ENCODE data around the gene GCGR. TPM values are rescaled to one million over a fixed set of nuclear protein-coding genes. Genes with fewer than 3 reads are reported as not detected.

GCGR gene
- total RNA-seq, 4 donors from 2014 or later, result 0.14 to 0.64 TPM; not detected in 2

GRCh38 chr17:81805707-81806460 is 1.9 kb downstream of the GCGR start:
- Histone ChIP-seq H3K27ac (no peak overlapping the region), H3K36me3 (no peaks in the 10 kb centered on the region), H3K9me3 (no peaks in the 10 kb centered on the region), H3K27me3 (peaks cover 92% of the 10 kb centered on the region), H3K4me3 (no peak overlapping the region), H3K4me1 (peaks cover 0 to 14% (median 8%) of the 10 kb centered on the region in 4 donors)
- in situ Hi-C loops (cut with MboI; ENCODE audit: low pct_ligation_motif_present in 1 of 4, low pct_unique_long_range_greater_than_20kb in 1 of 4, low sequenced_read_pairs in 3 of 4), result no loop called here
- intact Hi-C loops (cut with DNase I; ENCODE audit: low total_unique reads), result no loop called here
- DNase-seq, result no peak
- no peak for TF ChIP-seq EP300 (IDR thresholded peaks at IDR 0.05; ENCODE audit: low read depth)
- no peak for TF ChIP-seq POLR2A (IDR thresholded peaks at IDR 0.05)
- no peak for TF ChIP-seq CTCF (IDR thresholded peaks at IDR 0.05)
- no peak for TF ChIP-seq POLR2AphosphoS5 (IDR thresholded peaks at IDR 0.05)
- 55% methylated on average over 11 of the region's 18 CpGs; no CpG with 5 or more reads in 1 of the 2 donors for WGBS, 2 donors (ENCODE audit: low coverage in 1 of 2)

- DNase-seq, result no peak
- no peaks in the 10 kb centered on the region for H3K36me3 ChIP-seq
- TF ChIP-seq POLR2A (IDR thresholded peaks at IDR 0.05) (no peak), POLR2AphosphoS5 (IDR thresholded peaks at IDR 0.05) (no peak), CTCF (IDR thresholded peaks at IDR 0.05) (no peak), EP300 (IDR thresholded peaks at IDR 0.05; ENCODE audit: low read depth) (no peak)
- H3K27me3 ChIP-seq, result peaks cover 92% of the 10 kb centered on the region
- in situ Hi-C loops (cut with MboI; ENCODE audit: low pct_ligation_motif_present in 1 of 4, low pct_unique_long_range_greater_than_20kb in 1 of 4, low sequenced_read_pairs in 3 of 4) (no loop called here), intact Hi-C loops (cut with DNase I; ENCODE audit: low total_unique reads) (no loop called here)
- WGBS, 2 donors (ENCODE audit: low coverage in 1 of 2), result 25% methylated on average over 20 of the region's 23 CpGs; no CpG with 5 or more reads in 1 of the 2 donors
- H3K4me1 ChIP-seq, result peaks cover 0 to 14% (median 8%) of the 10 kb centered on the region in 4 donors
- no peak overlapping the region for H3K27ac ChIP-seq
- no peak overlapping the region for H3K4me3 ChIP-seq
- no peaks in the 10 kb centered on the region for H3K9me3 ChIP-seq
Measured at GRCh38 chr17:81806461-81807209, 2.7 kb downstream of the GCGR start.

GRCh38 chr17:81807210-81807719 is 3.3 kb downstream of the GCGR start:
- no peak overlapping the region for H3K4me3 ChIP-seq
- no peak overlapping the region for H3K27ac ChIP-seq
- peaks cover 0 to 14% (median 8%) of the 10 kb centered on the region in 4 donors for H3K4me1 ChIP-seq
- WGBS, 2 donors (ENCODE audit: low coverage in 1 of 2), result 43% methylated on average over 15 of the region's 18 CpGs; no CpG with 5 or more reads in 1 of the 2 donors
- in situ Hi-C loops (cut with MboI; ENCODE audit: low pct_ligation_motif_present in 1 of 4, low pct_unique_long_range_greater_than_20kb in 1 of 4, low sequenced_read_pairs in 3 of 4), result no loop called here
- no peak for DNase-seq
- no peaks in the 10 kb centered on the region for H3K36me3 ChIP-seq
- H3K9me3 ChIP-seq, result no peaks in the 10 kb centered on the region
- TF ChIP-seq POLR2A (IDR thresholded peaks at IDR 0.05) (no peak), POLR2AphosphoS5 (IDR thresholded peaks at IDR 0.05) (no peak), EP300 (IDR thresholded peaks at IDR 0.05; ENCODE audit: low read depth) (no peak), CTCF (IDR thresholded peaks at IDR 0.05) (no peak)
- intact Hi-C loops (cut with DNase I; ENCODE audit: low total_unique reads), result no loop called here
- H3K27me3 ChIP-seq, result peaks cover 92% of the 10 kb centered on the region

DNA sequence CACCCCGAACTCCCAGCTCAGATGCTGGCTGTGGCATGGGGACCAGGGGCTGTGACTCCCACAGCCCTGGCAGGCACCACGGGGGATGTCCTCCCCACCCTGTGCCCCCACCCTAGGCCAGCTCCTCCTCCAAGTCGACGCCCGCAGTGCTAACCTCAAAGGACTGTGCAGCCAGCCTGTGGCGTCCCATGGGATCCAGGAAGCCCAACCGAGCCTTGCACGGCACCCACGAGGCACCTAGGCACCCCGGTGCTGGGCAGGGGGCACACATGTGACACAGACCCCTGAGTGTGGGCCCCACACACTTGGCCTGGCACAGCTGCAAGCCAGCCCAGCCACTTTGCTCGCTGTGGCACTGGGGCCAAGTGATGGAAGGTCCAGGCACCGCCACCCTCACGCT is 3.9 kb downstream of the GCGR start:
- Histone ChIP-seq H3K4me3 (no peak overlapping the region), H3K4me1 (peaks cover 0 to 14% (median 8%) of the 10 kb centered on the region in 4 donors), H3K9me3 (no peaks in the 10 kb centered on the region), H3K27ac (no peak overlapping the region), H3K36me3 (no peaks in the 10 kb centered on the region), H3K27me3 (peaks cover 87% of the 10 kb centered on the region)
- DNase-seq, result no peak
- TF ChIP-seq POLR2A (IDR thresholded peaks at IDR 0.05) (no peak), POLR2AphosphoS5 (IDR thresholded peaks at IDR 0.05) (no peak), CTCF (IDR thresholded peaks at IDR 0.05) (no peak), EP300 (IDR thresholded peaks at IDR 0.05; ENCODE audit: low read depth) (no peak)
- 57% methylated on average over 13 of the region's 13 CpGs; no CpG with 5 or more reads in 1 of the 2 donors for WGBS, 2 donors (ENCODE audit: low coverage in 1 of 2)
- intact Hi-C loops (cut with DNase I; ENCODE audit: low total_unique reads), result no loop called here
- in situ Hi-C loops (cut with MboI; ENCODE audit: low pct_ligation_motif_present in 1 of 4, low pct_unique_long_range_greater_than_20kb in 1 of 4, low sequenced_read_pairs in 3 of 4), result no loop called here
